Memory B cell (primary cell): Measurements from ENCODE around the gene CCDC141.
"Not testable (repeated sequence)": the region's sequence is repeated elsewhere in the genome, so short reads cannot be mapped to it uniquely, and the experiment has no call there.

Experiments
- ATAC-seq: fragments of 150-1000 bp; cut with Tn5 transposase; 2 replicates; pipeline ENCODE4 v1.10.0; 2021; ENCODE audit warnings: low read depth, mild to moderate bottlenecking, moderate library complexity
- DNase-seq, 2 donors: peaks; one replicate each; pipeline ENCODE4 v3.0.0; 2022; ENCODE audit warnings: low spot score in 2 of 2
- H3K27ac Mint-ChIP-seq: one replicate; pipeline ENCODE4 v1.8.0; 2022; ENCODE audit warnings: mild to moderate bottlenecking, moderate library complexity, mixed read lengths
- H3K27me3 Mint-ChIP-seq: one replicate; pipeline ENCODE4 v1.8.0; 2022; ENCODE audit warnings: mixed read lengths
- H3K36me3 Mint-ChIP-seq: one replicate; pipeline ENCODE4 v1.8.0; 2022; ENCODE audit warnings: mild to moderate bottlenecking, mixed read lengths
- H3K4me1 Mint-ChIP-seq: one replicate; pipeline ENCODE4 v1.8.0; 2022; ENCODE audit warnings: mixed read lengths
- H3K4me3 Mint-ChIP-seq: one replicate; pipeline ENCODE4 v1.8.0; 2022; ENCODE audit warnings: mild to moderate bottlenecking, moderate library complexity, mixed read lengths
- H3K9me3 Mint-ChIP-seq: one replicate; pipeline ENCODE4 v1.8.0; 2022; ENCODE audit warnings: mixed read lengths

Gene CCDC141, protein sequence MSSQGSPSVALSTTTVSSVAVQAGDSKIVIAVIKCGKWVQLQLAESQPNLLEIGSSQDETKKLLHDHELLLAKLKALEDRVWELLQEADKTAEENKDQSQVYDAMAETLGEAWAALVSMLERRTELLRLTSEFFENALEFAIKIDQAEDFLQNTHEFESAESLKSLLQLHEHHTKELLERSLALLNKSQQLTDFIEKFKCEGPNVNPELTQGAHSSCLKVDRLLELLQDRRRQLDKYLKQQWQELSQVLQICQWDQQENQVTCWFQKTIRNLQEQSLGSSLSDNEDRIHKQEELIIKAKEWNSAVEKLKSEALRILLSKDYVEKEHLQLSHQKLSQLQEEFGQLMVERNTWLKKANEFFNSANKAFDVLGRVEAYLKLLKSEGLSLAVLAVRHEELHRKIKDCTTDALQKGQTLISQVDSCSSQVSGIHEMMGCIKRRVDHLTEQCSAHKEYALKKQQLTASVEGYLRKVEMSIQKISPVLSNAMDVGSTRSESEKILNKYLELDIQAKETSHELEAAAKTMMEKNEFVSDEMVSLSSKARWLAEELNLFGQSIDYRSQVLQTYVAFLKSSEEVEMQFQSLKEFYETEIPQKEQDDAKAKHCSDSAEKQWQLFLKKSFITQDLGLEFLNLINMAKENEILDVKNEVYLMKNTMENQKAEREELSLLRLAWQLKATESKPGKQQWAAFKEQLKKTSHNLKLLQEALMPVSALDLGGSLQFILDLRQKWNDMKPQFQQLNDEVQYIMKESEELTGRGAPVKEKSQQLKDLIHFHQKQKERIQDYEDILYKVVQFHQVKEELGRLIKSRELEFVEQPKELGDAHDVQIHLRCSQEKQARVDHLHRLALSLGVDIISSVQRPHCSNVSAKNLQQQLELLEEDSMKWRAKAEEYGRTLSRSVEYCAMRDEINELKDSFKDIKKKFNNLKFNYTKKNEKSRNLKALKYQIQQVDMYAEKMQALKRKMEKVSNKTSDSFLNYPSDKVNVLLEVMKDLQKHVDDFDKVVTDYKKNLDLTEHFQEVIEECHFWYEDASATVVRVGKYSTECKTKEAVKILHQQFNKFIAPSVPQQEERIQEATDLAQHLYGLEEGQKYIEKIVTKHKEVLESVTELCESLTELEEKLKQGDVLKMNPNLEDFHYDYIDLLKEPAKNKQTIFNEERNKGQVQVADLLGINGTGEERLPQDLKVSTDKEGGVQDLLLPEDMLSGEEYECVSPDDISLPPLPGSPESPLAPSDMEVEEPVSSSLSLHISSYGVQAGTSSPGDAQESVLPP (N-terminal part only)

DNA sequence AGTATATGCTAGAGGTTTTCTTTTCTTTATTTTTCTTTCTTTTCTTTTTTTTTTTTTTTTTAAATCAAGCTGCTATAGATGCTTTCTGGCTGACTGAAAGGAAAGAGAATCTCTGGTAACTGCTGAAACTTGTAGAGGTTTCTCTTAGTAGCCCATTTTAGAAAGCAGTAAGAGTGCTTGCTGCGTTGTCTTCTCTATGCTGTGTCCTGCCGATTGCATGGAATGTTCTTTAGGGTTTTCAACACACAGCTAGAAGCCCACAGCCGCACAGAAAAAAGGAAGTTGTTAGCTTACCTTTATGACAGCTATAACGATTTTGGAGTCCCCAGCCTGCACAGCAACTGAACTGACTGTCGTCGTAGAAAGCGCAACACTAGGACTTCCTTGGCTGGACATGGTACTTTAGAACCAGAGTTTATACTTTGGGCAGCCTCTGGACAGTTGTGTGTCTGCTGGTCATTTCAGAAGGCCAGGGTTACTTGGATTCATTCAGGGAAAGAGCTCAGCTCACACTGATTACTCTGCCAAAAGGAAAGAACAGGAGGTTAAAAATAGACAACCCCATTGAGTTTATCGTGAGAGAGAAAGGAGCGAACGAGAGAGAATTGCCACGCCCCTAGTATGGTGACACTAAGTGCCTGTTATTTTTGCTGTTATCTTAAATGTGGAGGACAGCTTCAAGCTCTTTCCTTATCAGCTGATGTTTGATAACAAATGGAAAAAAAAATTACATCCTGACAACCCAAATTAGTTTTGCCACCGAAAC, at the start of gene CCDC141:
CCDC141 (minus strand) TSS at position 592 of the 766 bp plus-strand sequence; CDS start at position 396, 196 bp downstream.
- Mint-ChIP-seq H3K36me3 (no peaks in the 10 kb centered on the region), H3K4me3 (peak within 1 kb of the TSS; percentile 89), H3K9me3 (no peaks in the 10 kb centered on the region), H3K27me3 (no peaks in the 10 kb centered on the region), H3K4me1 (peaks cover 21% of the 10 kb centered on the region), H3K27ac (peak within 1 kb of the TSS; percentile 94)
- peak; percentile 28 to 37 for DNase-seq
- peak; percentile 86 for ATAC-seq

DNA sequence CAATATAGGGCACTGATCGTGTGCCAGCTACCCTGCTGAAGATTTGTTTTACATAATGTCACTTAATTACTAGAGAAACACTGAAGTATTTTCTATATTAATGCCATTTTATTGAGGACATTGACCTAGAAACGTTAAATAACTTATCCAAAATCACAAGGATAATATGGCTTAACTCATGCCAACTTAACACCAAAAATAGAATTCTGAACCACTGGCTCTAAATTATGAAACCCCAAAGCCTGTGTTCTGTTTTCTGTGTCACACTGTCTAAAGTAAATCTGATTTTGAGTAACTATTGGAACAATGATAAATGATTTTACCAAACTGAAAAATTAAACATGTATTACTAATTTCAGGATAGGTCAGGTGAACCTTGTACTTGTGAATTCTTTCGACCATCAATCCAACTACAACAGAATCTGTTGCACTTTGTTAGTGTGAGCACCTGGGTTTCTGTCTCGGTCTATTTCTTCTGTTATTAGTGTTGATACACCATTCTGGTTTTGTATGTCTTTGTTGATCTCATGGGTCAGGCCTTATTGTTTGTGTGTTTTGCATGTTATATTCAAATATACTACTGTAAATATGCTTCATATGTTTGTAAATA, 48.2 kb upstream of the CCDC141 start:
- DNase-seq (no peak), ATAC-seq (no peak)
- no peaks in the 10 kb centered on the region for H3K36me3 Mint-ChIP-seq
- peaks cover 42% of the 10 kb centered on the region for H3K4me1 Mint-ChIP-seq
- H3K9me3 Mint-ChIP-seq: no peaks in the 10 kb centered on the region
- H3K27me3 Mint-ChIP-seq: no peaks in the 10 kb centered on the region
- H3K4me3 Mint-ChIP-seq: no peak overlapping the region
- H3K27ac Mint-ChIP-seq: no peak overlapping the region

DNA sequence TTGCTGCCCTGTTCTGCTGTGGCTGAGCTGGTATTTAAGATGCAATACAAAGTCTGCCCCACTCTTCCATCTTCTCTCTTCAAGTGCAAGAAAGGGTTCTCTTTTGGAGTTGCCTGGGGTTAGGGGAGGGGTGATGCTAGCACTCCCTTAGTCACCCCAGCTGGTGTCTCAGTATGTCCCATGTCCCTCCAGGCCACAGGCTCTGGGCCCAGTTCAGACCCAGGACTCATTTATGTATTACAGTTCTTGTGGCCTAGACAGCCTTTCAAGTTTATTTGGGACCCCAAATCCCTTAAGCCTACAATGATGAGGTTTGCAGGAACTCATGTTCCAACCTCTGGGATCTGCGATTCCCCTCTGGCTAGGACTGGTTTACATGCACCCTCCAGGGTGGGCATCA, 47.2 kb upstream of the CCDC141 start:
- Mint-ChIP-seq H3K4me1 (peaks cover 44% of the 10 kb centered on the region), H3K4me3 (no peak overlapping the region), H3K27me3 (no peaks in the 10 kb centered on the region), H3K9me3 (no peaks in the 10 kb centered on the region), H3K36me3 (no peaks in the 10 kb centered on the region), H3K27ac (peak overlapping the region; percentile 56)
- DNase-seq (no peak), ATAC-seq (no peak)

DNA sequence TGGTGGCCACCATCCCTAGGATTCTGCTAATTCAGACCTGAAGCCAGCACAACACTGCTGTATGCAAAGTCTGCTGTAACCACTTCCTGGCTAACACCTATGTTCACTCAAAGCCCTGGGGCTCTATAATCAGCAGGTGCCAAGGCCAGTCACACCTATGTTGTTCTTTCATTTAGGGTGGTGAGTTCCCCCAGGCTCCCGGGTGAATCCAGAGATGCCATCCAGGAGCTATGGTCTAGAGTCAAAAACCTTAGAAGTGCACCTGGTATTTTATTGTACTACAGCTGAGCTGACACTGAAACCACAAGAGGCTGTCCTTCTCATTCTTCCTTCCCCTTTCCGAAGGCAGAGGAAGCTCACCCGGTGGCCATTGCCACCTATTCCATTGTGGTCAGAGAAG, 46.2 kb upstream of the CCDC141 start:
- Mint-ChIP-seq H3K9me3 (peaks cover 2% of the 10 kb centered on the region), H3K27me3 (no peaks in the 10 kb centered on the region), H3K27ac (peak overlapping the region; percentile 24), H3K36me3 (peaks cover 2% of the 10 kb centered on the region), H3K4me1 (peaks cover 44% of the 10 kb centered on the region), H3K4me3 (peak overlapping the region; percentile 63)
- DNase-seq (peak; percentile 24), ATAC-seq (peak; percentile 95)

DNA sequence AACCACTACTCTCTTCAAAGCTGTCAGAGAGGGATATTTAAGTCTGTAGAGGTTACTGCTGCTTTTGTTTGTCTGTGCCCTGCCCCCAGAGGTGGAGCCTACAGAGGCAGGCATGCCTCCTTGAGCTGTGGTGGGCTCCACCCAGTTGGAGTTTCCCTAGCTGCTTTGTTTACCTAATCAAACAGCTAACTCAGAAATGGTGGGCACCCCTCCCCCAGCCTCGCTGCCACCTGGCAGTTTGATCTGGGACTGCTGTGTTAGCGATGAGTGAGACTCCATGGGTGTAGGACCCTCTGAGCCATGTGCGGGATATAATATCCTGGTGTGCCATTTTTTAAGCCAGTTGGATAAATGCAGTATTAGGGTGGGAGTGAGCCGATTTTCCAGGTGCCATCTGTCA, 43.0 kb upstream of the CCDC141 start:
- H3K27me3 Mint-ChIP-seq: not testable (repeated sequence)

DNA sequence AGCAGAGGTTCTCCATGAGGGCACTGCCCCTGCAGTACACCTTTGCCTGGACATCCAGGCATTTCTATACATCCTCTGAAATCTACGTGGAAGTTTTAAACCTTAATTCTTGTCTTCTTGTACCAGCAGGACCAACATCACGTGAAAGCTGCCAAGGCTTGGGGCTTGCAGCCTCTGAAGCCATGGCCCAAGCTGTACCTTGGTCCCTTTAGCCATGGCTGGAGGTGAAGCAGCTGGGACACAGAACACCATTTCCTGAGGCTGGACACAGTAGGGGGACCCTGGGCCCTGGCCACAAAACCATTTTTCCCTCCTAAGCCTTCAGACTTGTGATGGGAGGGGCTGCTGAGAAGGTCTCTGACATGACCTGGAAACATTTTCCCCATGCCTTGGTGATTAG, 32.8 kb upstream of the CCDC141 start:
- DNase-seq (no peak), ATAC-seq (no peak)
- Mint-ChIP-seq H3K4me3 (no peak overlapping the region), H3K27ac (no peak overlapping the region), H3K4me1 (no peaks in the 10 kb centered on the region), H3K27me3 (no peaks in the 10 kb centered on the region), H3K36me3 (peaks cover 2% of the 10 kb centered on the region), H3K9me3 (peaks cover 9% of the 10 kb centered on the region)

More for the DNA sequence above, 43.0 kb upstream of the CCDC141 start:
- H3K4me3 Mint-ChIP-seq, DNase-seq, H3K36me3 Mint-ChIP-seq, H3K9me3 Mint-ChIP-seq, ATAC-seq, H3K27ac Mint-ChIP-seq: not testable (repeated sequence)
- H3K4me1 Mint-ChIP-seq: peaks cover 40% of the 10 kb centered on the region

DNA sequence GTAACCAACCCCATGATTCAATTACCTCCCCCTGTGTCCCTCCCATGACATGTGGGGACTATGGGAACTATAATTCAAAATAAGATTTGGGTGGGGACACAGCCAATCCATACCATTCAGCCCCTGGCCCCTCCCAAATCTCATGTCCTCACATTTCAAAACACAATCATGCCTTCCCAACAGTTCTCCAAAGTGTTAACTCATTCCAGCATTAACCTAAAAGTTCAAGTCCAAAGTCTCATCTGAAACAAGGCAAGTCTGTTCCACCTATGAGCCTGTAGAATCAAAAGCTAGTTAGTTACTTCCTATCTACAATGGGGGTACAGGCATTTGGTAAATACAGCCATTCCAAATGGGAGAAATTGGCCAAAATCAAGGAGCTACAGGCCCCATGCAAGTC, 32.0 kb upstream of the CCDC141 start:
- ATAC-seq (no peak), DNase-seq (no peak)
- Mint-ChIP-seq H3K27me3 (no peaks in the 10 kb centered on the region), H3K9me3 (peaks cover 14% of the 10 kb centered on the region), H3K4me3 (no peak overlapping the region), H3K4me1 (no peaks in the 10 kb centered on the region), H3K27ac (no peak overlapping the region), H3K36me3 (peaks cover 7% of the 10 kb centered on the region)

DNA sequence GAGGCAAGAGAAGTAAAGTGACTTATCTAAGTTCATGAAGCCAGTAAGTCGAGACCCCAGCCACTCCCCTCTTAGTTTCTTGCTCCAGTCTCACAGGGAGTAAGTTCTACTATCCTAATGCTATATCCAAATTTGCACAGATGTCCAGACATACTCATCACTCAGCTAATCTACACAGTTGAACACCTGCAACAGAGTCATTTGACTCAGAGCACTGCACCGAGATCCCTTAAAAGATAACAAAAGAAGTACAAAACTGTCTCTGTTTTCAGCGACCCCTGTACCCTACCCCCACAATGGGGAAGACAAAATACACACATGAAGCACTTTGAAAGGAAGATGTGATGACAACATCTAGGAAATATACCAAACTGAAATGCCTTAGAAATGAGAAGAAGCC, 22.6 kb upstream of the CCDC141 start:
- ATAC-seq (no peak), DNase-seq (no peak)
- Mint-ChIP-seq H3K9me3 (peaks cover 11% of the 10 kb centered on the region), H3K4me1 (peaks cover 4% of the 10 kb centered on the region), H3K36me3 (peaks cover 10% of the 10 kb centered on the region), H3K27me3 (no peaks in the 10 kb centered on the region), H3K27ac (no peak overlapping the region), H3K4me3 (no peak overlapping the region)

DNA sequence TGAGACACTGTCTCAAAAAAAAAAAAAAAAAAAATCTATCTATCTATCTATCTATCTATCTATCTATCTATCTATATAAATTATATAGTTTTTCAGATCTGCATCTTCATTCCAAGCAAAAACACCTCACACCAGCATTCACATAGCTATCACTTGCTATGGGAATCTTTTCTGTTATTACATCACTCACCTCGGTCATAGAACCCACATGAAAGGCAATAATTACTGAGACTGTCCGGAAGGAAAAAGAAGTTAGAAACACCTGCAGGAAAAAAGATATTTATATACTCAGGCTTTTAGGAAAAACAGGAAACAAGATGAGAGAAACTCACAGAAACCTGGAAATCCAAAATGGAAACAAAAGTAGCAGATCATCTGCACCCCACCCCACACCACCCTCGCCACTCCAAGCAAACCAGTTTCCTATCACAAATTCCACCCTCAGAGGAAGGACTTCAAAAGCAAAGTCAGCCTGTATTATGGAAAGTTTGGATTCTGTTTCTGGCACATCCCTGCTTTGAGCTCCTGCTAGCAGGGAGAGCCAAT, 21.9 kb upstream of the CCDC141 start:
- Mint-ChIP-seq H3K9me3 (peaks cover 7% of the 10 kb centered on the region), H3K27me3 (no peaks in the 10 kb centered on the region), H3K4me3 (no peak overlapping the region), H3K36me3 (peaks cover 5% of the 10 kb centered on the region), H3K27ac (no peak overlapping the region), H3K4me1 (peaks cover 4% of the 10 kb centered on the region)
- DNase-seq (no peak), ATAC-seq (no peak)

DNA sequence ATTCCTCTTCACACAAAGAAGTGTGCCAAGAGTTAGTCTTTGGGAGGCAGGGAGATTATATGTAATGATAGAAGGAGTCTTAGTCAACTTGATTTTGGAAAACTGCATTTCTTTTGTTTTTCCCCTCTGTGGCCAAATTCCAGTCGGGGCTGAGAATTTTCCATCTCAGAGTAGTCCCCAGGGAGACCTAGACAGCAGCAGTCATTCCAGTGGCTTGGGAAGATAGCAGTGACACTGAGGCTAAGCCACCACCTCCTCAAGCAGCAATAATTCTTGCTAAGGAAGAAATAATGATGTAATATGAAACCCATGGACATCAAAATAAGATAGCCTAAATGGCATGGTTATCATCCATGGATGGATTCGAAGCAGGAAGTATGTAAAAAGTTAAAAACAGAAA, 21.0 kb upstream of the CCDC141 start:
- ATAC-seq (no peak), DNase-seq (no peak)
- Mint-ChIP-seq H3K27ac (no peak overlapping the region), H3K36me3 (peaks cover 2% of the 10 kb centered on the region), H3K27me3 (no peaks in the 10 kb centered on the region), H3K9me3 (peaks cover 6% of the 10 kb centered on the region), H3K4me3 (no peak overlapping the region), H3K4me1 (peaks cover 4% of the 10 kb centered on the region)

DNA sequence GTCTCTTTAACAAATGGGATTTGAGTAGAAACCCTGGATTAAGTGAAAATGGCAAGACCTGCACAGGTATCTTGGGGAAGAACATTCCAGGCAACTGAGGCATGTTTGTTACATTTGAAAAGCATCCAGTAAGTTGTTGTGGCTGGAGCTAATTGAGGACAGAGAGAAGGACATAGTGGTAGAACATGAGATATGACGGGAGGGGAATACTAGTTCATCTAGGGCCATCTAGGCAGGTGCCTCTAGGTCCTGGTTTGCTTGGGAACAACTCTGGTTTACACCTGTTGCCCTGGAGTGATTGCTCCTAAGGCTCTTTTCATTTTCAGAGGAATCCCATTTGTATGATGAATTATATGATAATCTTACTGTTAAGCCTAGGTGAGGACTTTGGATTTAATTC, 19.7 kb upstream of the CCDC141 start:
- Mint-ChIP-seq H3K4me1 (peaks cover 4% of the 10 kb centered on the region), H3K27me3 (no peaks in the 10 kb centered on the region), H3K36me3 (peaks cover 2% of the 10 kb centered on the region), H3K4me3 (no peak overlapping the region), H3K27ac (no peak overlapping the region), H3K9me3 (peaks cover 8% of the 10 kb centered on the region)
- ATAC-seq (no peak), DNase-seq (no peak)

DNA sequence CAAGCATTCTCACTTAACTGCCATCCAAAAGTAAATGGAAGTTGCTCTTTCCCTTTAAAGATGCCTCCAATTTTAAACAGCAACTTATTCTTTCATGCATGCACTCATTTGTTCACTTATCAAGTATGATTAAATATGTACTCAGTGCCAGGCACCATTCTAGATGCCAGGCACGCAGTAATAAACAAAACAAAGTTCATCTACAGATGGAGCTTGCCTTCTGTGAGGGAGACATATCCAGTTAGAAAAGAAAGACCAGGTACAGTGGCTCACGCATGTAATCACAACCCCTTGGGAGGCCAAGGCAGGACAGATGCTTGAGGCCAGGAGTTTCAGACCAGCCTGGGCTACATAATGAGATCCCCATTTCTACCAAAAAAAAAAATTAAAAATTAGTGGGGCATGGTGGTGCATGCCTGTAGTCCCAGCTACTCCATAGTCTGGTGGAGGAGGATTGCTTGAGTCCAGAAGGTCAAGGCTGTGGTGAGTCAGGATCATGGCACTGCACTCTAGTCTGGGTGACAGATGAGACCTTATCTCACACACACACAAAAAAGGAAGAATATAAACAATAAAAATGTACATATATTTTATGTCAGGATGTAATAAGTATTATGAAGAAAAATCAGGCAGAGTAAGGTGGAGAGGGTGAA, 19.2 kb upstream of the CCDC141 start:
- ATAC-seq: no peak
- Mint-ChIP-seq H3K4me1 (peaks cover 4% of the 10 kb centered on the region), H3K36me3 (peaks cover 2% of the 10 kb centered on the region), H3K4me3 (no peak overlapping the region), H3K27ac (no peak overlapping the region), H3K9me3 (peaks cover 8% of the 10 kb centered on the region), H3K27me3 (no peaks in the 10 kb centered on the region)
- no peak for DNase-seq
